GM12878 (cell line): Measurements from ENCODE around the gene MRPS9. TPM values are rescaled to one million over a fixed set of nuclear protein-coding genes. Genes with fewer than 3 reads are reported as not detected.

Experiments used
- ATAC-seq: fragments of 200-7000 bp; cut with Tn5 transposase; 3 replicates; pipeline ENCODE4 v1.9.1; 2020; ENCODE audit warnings: mild to moderate bottlenecking, moderate library complexity
- BruUV-seq: library from RNA; stranded (reverse); fragments of 400-500 nt; replicated peaks from 2 replicates; lab custom pipeline; 2021; lab: Mats Ljungman, UMichigan
- CTCF ChIA-PET: fragments of 300-600 bp; sonication (Branson Sonifier 250); formaldehyde crosslinking; extraction: SDS; loops from one replicate; lab custom pipeline; 2021; ENCODE audit warnings: inconsistent platforms; lab: Yijun Ruan, JAX
- POLR2A ChIA-PET: fragments of 350-600 bp; formaldehyde crosslinking; extraction: SDS; loops from one replicate; lab custom pipeline; 2021; ENCODE audit warnings: inconsistent platforms; lab: Charles Lee
- RAD21 ChIA-PET: fragments of 300-600 bp; sonication (Branson Sonifier 250); formaldehyde crosslinking; loops from one replicate; lab custom pipeline; 2023; ENCODE audit warnings: antibody characterized with exemption; ENCODE audit not compliant: unreplicated experiment; lab: Charles Lee
- SMC1A ChIA-PET: fragments of 300-600 bp; sonication (Branson Sonifier 250); formaldehyde crosslinking; loops from one replicate; lab custom pipeline; 2023; ENCODE audit not compliant: unreplicated experiment, uncharacterized antibody; lab: Charles Lee
- DNase-seq: peaks from one replicate; pipeline ENCODE4 v3.0.0-alpha.2; 2011; ENCODE audit warnings: low read depth, low spot score
- FAIRE-seq: peaks from 3 replicates; lab custom pipeline; 2011; peaks lifted over from hg19 to GRCh38; lab: Jason Lieb, UNC
- H2AFZ ChIP-seq: 2 replicates; pipeline ENCODE4 v1.6.0; 2011; ENCODE audit warnings: low read depth, low read length, control low read depth; ENCODE audit not compliant: control insufficient read depth
- H3K27ac ChIP-seq: 2 replicates; pipeline ENCODE4 v1.5.1; 2011; ENCODE audit warnings: control low read depth; ENCODE audit not compliant: control insufficient read depth, insufficient read depth
- H3K27me3 ChIP-seq, 2 experiments: replicated peaks in 1 of 2; 2 replicates each; pipeline versions ENCODE4 v1.6.0 to v1.6.1; 2011; ENCODE audit warnings: low read length in 1 of 2; ENCODE audit not compliant: control insufficient read depth in 2 of 2, insufficient read depth in 2 of 2
- H3K36me3 ChIP-seq, 2 experiments: 2 replicates each; pipeline ENCODE4 v1.5.1; 2011; ENCODE audit warnings: low read length in 1 of 2; ENCODE audit not compliant: control insufficient read depth in 2 of 2, insufficient read depth in 2 of 2
- H3K4me1 ChIP-seq: 2 replicates; pipeline ENCODE4 v1.6.1; 2011; ENCODE audit warnings: mild to moderate bottlenecking, low read length, moderate library complexity, mixed read lengths; ENCODE audit not compliant: control insufficient read depth, insufficient read depth
- H3K4me2 ChIP-seq: 2 replicates; pipeline ENCODE4 v1.6.0; 2011; ENCODE audit warnings: control low read depth; ENCODE audit not compliant: control insufficient read depth, insufficient read depth
- H3K4me3 ChIP-seq: fragments of 200-600 bp; sonication (generic); 2 replicates; pipeline ENCODE4 v1.5.1; 2016
- H3K79me2 ChIP-seq: 2 replicates; pipeline ENCODE4 v1.6.0; 2011; ENCODE audit warnings: low read length; ENCODE audit not compliant: control insufficient read depth, insufficient read depth
- H3K9ac ChIP-seq: 2 replicates; pipeline ENCODE4 v1.8.0; 2011; ENCODE audit warnings: low read length, control low read depth, mixed read lengths; ENCODE audit not compliant: control insufficient read depth, insufficient read depth
- H3K9me3 ChIP-seq: replicated peaks from 3 replicates; pipeline ENCODE4 v1.5.1; 2011; ENCODE audit warnings: mild to moderate bottlenecking, low read length; ENCODE audit not compliant: control insufficient read depth, insufficient read depth
- H4K20me1 ChIP-seq: 2 replicates; pipeline ENCODE4 v1.6.0; 2011; ENCODE audit not compliant: control insufficient read depth, insufficient read depth
- MEF2A ChIP-seq: IDR thresholded peaks from 2 replicates; pipeline ENCODE4 v1.6.1; 2011; ENCODE audit warnings: low read depth, mild to moderate bottlenecking, low read length, moderate library complexity; ENCODE audit not compliant: insufficient read depth
- NFIC ChIP-seq: IDR thresholded peaks from 2 replicates; pipeline ENCODE4 v1.6.1; 2012; ENCODE audit warnings: low read depth, mild to moderate bottlenecking, inconsistent platforms, low read length, moderate library complexity
- NFXL1 ChIP-seq: fragments of 450-650 bp; IDR thresholded peaks from 2 replicates; pipeline ENCODE4 v1.6.1; 2017; ENCODE audit warnings: antibody characterized with exemption, mild to moderate bottlenecking, borderline replicate concordance
- NRF1 ChIP-seq: conservative IDR thresholded peaks from 2 replicates; pipeline ENCODE4 v1.6.1; 2011; ENCODE audit warnings: mild to moderate bottlenecking, low read depth, low read length, improper control_type of control experiment
- TCF7 ChIP-seq: IDR thresholded peaks from 2 replicates; pipeline ENCODE4 v1.6.1; 2014; ENCODE audit warnings: antibody characterized with exemption, borderline replicate concordance
- USF2 ChIP-seq: IDR thresholded peaks from 2 replicates; pipeline ENCODE4 v1.6.1; 2011; ENCODE audit warnings: low read depth, low read length, improper control_type of control experiment, borderline replicate concordance
- ZBTB40 ChIP-seq: fragments of 450-650 bp; IDR thresholded peaks from 2 replicates; pipeline ENCODE4 v1.6.1; 2016; ENCODE audit warnings: mild to moderate bottlenecking, moderate library complexity, borderline replicate concordance
- WGBS: methylation state at CpG from one replicate; pipeline ENCODE4 v1.1.6; 2016; ENCODE audit warnings: low lambda C conversion rate; ENCODE audit not compliant: insufficient replicate concordance, insufficient coverage; ENCODE audit errors: missing lambda C conversion rate; 5-methylcytosine and 5-hydroxymethylcytosine counted together
- in situ Hi-C: fragments of 300-500 bp; cut with MboI; formaldehyde crosslinking; loops from 9 replicates; pipeline ENCODE4 v1.14.3; 2018; ENCODE audit warnings: mixed read lengths
- intact Hi-C: fragments of 100-400 bp; cut with micrococcal nuclease; formaldehyde crosslinking; loops from one replicate; pipeline ENCODE4 v1.14.2; 2022; ENCODE audit not compliant: unreplicated experiment
- polyA plus RNA-seq, 11 experiments: library from polyadenylated mRNA; depleted of rRNA in 4 of 11; unstranded in 6 of 11; stranded (reverse) in 5 of 11; fragments of >200 nt; fragmentation: Nextera tagmentation in 4 of 11; fragmentation: Illumina TruSeq in 1 of 11; extraction: Ambion mirVana in 4 of 11; extraction: Trizol in 1 of 11; gene quantifications; 1 replicate in 1 of 11; 2 replicates in 10 of 11; pipeline versions ENCODE4 v1.2.1 to v1.2.3, GENCODE V29; 2011 to 2016; ENCODE audit warnings: inconsistent platforms in 2 of 11, missing spikeins in 2 of 11, low read depth in 1 of 11
- total RNA-seq, 4 experiments: library from RNA; depleted of rRNA in 3 of 4; stranded (reverse); fragments of >200 nt in 3 of 4; fragmentation: Illumina TruSeq in 1 of 4; extraction: Trizol in 1 of 4; gene quantifications; 2 replicates each; pipeline versions ENCODE4 v1.2.1 to v1.2.3, GENCODE V29; 2013 to 2021
- TF ChIP-seq, protein P1 (sequence below): fragments of 450-650 bp; IDR thresholded peaks from 2 replicates; pipeline ENCODE4 v1.6.1; 2017; ENCODE audit warnings: low read depth, mild to moderate bottlenecking, moderate library complexity

MRPS9 gene
- total and polyA plus RNA-seq, 10 of the 15 experiments (the other 5 are each of a cell fraction or from before 2014, with no cell fraction given): 39.1 to 111 (median 63.4) TPM

- TF ChIP-seq USF2: no peak
- no peak for TF ChIP-seq NRF1
- TF ChIP-seq TCF7: no peak
Measured at GRCh38 chr2:105055613-105056012, 17.7 kb downstream of the MRPS9 start (continued).

DNA sequence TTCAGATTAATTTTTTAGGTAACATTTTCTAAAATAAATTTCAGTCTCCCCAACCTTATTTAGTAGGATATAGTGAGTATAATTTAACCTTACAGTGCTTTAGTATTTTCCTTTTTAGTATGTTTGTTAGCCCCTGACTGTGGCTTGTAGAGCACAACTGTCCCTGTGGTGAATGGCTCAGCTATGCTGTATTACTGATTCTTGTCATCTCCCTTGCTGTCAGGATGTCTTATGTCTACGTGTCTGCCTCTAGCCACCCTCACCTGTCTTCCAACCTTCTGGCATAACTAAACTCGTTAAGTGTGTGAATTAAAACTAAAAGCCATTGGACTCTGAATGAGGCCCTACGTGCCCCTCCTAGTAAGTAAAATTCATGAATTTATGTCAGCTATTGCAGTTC, 18.4 kb downstream of the MRPS9 start:
- no peaks in the 10 kb centered on the region for H4K20me1 ChIP-seq
- RAD21 ChIA-PET: interaction anchor here (0.7 to 1.4 kb wide), 3 partner anchors 14 to 16 kb away, joined by 3 to 4 read pairs (median 4); no protein-coding TSS in a partner anchor
- no peak for TF ChIP-seq NFXL1
- no peak for TF ChIP-seq NFIC
- TF ChIP-seq ZBTB40: no peak
- TF ChIP-seq, protein P1, sequence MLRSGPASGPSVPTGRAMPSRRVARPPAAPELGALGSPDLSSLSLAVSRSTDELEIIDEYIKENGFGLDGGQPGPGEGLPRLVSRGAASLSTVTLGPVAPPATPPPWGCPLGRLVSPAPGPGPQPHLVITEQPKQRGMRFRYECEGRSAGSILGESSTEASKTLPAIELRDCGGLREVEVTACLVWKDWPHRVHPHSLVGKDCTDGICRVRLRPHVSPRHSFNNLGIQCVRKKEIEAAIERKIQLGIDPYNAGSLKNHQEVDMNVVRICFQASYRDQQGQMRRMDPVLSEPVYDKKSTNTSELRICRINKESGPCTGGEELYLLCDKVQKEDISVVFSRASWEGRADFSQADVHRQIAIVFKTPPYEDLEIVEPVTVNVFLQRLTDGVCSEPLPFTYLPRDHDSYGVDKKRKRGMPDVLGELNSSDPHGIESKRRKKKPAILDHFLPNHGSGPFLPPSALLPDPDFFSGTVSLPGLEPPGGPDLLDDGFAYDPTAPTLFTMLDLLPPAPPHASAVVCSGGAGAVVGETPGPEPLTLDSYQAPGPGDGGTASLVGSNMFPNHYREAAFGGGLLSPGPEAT: no peak
- TF ChIP-seq MEF2A: no peak
- in situ Hi-C loops (no loop called here), intact Hi-C loops (no loop called here)
- no peak overlapping the region for H3K4me3 ChIP-seq
- no peaks in the 10 kb centered on the region for H3K9me3 ChIP-seq
- no peaks in the 10 kb centered on the region for H3K79me2 ChIP-seq
- H3K36me3 ChIP-seq: no peaks in the 10 kb centered on the region; a peak in 2 of 4 replicates
- FAIRE-seq (no peak), ATAC-seq (peak; percentile 68), DNase-seq (no peak)
- no TSS peak for BruUV-seq
- SMC1A ChIA-PET: interaction anchor here (1.6 to 5.4 kb wide), 2 partner anchors 14 kb away, joined by 5 to 35 read pairs; no protein-coding TSS in a partner anchor
- no peaks in the 10 kb centered on the region for H3K4me1 ChIP-seq
- no peak overlapping the region for H3K4me2 ChIP-seq
- no peaks in the 10 kb centered on the region for H3K27me3 ChIP-seq
- CTCF ChIA-PET: interaction anchor here (1.1 to 1.7 kb wide), 4 partner anchors 13 to 43 kb away, joined by 3 to 6 read pairs (median 3); no protein-coding TSS in a partner anchor
- H3K9ac ChIP-seq: no peak overlapping the region
- 96% methylated on average over 3 of the region's 3 CpGs for WGBS
- no peak overlapping the region for H3K27ac ChIP-seq
- POLR2A ChIA-PET: interaction anchor here (0.5 to 1.9 kb wide), 2 partner anchors 18 to 277 kb away, joined by 3 to 8 read pairs; partner anchors contain the start of gene MRPS9
- no peak overlapping the region for H2AFZ ChIP-seq
